Measurements from ENCODE around the gene BRME1. TPM values are rescaled to one million over a fixed set of nuclear protein-coding genes. Genes with fewer than 3 reads are reported as not detected.

The BRME1 gene
- total and polyA plus RNA-seq, 2 of the 13 experiments (the other 11 are each of a cell fraction or from before 2014, with no cell fraction given) = 0.74 to 1.5 TPM

GRCh38 chr19:13899393-13899792, 6.5 kb downstream of the BRME1 start (continued):
- no peak for TF ChIP-seq ZBTB49 (CRISPR knock-in tag; IDR thresholded peaks at IDR 0.05; ENCODE audit: borderline replicate concordance)
- peak; percentile 45 for TF ChIP-seq HOXA3 (CRISPR knock-in tag; IDR thresholded peaks at IDR 0.05)
- no peak for TF ChIP-seq POLR2AphosphoS5 (IDR thresholded peaks at IDR 0.05; ENCODE audit: low read depth, low read length)
- no peak for TF ChIP-seq ZNF12 (CRISPR knock-in tag; IDR thresholded peaks at IDR 0.05)
- no peak for TF ChIP-seq KLF6 (CRISPR knock-in tag; IDR thresholded peaks at IDR 0.05)
- no peak for TF ChIP-seq HIVEP1 (CRISPR knock-in tag; IDR thresholded peaks at IDR 0.05)
- no peak for TF ChIP-seq KLF13 (CRISPR knock-in tag; IDR thresholded peaks at IDR 0.05)
- TF ChIP-seq ZMYM2 (CRISPR knock-in tag; IDR thresholded peaks at IDR 0.05) = peak; percentile 51; the same call in 1 of the 2 replicates
- TF ChIP-seq JARID2 (CRISPR knock-in tag; IDR thresholded peaks at IDR 0.05; ENCODE audit: insufficient replicate concordance) = no peak
- no peak for TF ChIP-seq THAP11 (CRISPR knock-in tag; IDR thresholded peaks at IDR 0.05)
- no peak for TF ChIP-seq MXD4 (CRISPR knock-in tag; IDR thresholded peaks at IDR 0.05)
- peak; percentile 77 for TF ChIP-seq TCF7 (IDR thresholded peaks at IDR 0.05; ENCODE audit: low read depth)
- TF ChIP-seq SALL1 (CRISPR knock-in tag; IDR thresholded peaks at IDR 0.05) = peak; percentile 50; the same call in 1 of the 2 replicates
- TF ChIP-seq GLI4 (CRISPR knock-in tag; IDR thresholded peaks at IDR 0.05; ENCODE audit: borderline replicate concordance) = no peak
- TF ChIP-seq REPIN1 (CRISPR knock-in tag; IDR thresholded peaks at IDR 0.05; ENCODE audit: borderline replicate concordance, low read depth) = no peak
- TF ChIP-seq KLF9 (CRISPR knock-in tag; IDR thresholded peaks at IDR 0.05; ENCODE audit: low read depth) = no peak
- no peak for TF ChIP-seq ZNF772 (CRISPR knock-in tag; IDR thresholded peaks at IDR 0.05)
- TF ChIP-seq ESRRA (CRISPR knock-in tag; IDR thresholded peaks at IDR 0.05; ENCODE audit: low read depth) = no peak
- TF ChIP-seq CENPBD1 (CRISPR knock-in tag; IDR thresholded peaks at IDR 0.05; ENCODE audit: borderline replicate concordance, low read depth) = no peak
- TF ChIP-seq TCF7L2 (IDR thresholded peaks at IDR 0.05; ENCODE audit: low read depth, low read length) = no peak
- TF ChIP-seq ZNF614 (CRISPR knock-in tag; IDR thresholded peaks at IDR 0.05; ENCODE audit: borderline replicate concordance) = no peak
- no peak for TF ChIP-seq TFDP2 (CRISPR knock-in tag; IDR thresholded peaks at IDR 0.05)
- TF ChIP-seq ZNF790 (CRISPR knock-in tag; IDR thresholded peaks at IDR 0.05; ENCODE audit: borderline replicate concordance) = no peak
- TF ChIP-seq ETV5 (CRISPR knock-in tag; IDR thresholded peaks at IDR 0.05; ENCODE audit: borderline replicate concordance) = peak; percentile 28; the same call in 1 of the 2 replicates
- no peak for TF ChIP-seq ZNF547 (CRISPR knock-in tag; IDR thresholded peaks at IDR 0.05)
- TF ChIP-seq PHF8 (CRISPR knock-in tag; IDR thresholded peaks at IDR 0.05) = no peak
- TF ChIP-seq SOX13 (IDR thresholded peaks at IDR 0.05) = peak; percentile 42; the same call in 1 of the 2 replicates
- TF ChIP-seq SOX13 (CRISPR knock-in tag; conservative IDR thresholded peaks at IDR 0.05 in 1 of 2, IDR thresholded peaks at IDR 0.05 in 1 of 2) = peak in 1 of 2 experiments; percentile 74; a peak in 2 of 4 replicates
- TF ChIP-seq ZSCAN9 (CRISPR knock-in tag; IDR thresholded peaks at IDR 0.05; ENCODE audit: borderline replicate concordance) = no peak
